CD4-positive, alpha-beta T cell treated with Interleukin-17A for 1 hour (primary cell): ENCODE data around the gene DNAJC7.

Experiments
- DNase-seq: peaks from one replicate; pipeline ENCODE4 v3.0.0-alpha.2; 2020

The DNAJC7 gene

DNA sequence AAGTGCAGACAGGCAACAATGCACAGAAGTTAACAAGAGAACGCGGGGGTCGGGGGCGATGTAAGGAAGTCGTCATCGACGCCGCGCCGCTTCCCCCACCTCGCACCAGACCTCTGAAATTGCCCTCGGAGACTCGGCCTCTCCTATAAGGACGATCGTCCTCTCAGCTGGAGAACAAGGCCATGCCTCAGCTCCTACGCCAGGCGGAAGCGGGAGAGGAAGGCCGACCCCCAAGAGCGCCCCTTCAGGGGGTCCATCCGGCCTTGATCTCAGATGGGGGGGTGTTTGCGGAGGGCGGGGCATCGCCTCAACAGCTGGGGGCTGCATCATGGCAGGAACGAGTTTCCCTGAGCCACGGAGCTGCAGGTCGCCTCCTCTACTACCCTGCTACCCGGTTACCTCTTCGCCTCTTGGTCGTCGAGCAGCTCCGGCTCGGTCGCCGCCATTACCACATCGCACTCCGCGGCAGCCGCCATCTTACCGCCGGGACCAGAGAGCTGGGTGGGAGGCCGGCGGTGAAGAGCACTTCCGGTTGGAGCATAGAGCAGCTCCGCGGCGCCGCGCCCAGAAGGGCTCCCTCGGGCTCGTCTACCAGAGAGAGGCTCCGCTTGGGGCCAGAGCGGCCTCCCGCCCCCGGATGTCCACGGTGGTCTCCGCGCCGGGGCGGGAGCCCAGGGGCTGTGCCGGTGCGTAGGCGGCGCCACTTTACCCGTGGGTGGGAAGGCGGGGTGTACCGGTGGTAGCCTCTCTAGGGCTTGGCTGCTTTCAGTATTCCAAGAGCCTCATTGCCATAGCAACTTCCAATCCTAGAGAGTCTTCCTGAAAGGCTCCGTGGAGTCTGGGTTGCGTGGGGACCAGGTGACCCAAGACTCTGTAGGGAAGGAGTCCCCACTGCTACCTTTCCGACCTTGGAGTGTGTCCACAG, at the start of gene DNAJC7:
Gene DNAJC7 (minus strand): TSS at position 499 of the 925 bp plus-strand sequence. CDS start 23 bp downstream, at position 476.
- peak; percentile 93 for DNase-seq

GRCh38 chr17:42065201-42065600, 48.0 kb upstream of the DNAJC7 start:
- DNase-seq: peak; percentile 21

GRCh38 chr17:42062681-42063080, 45.4 kb upstream of the DNAJC7 start:
- DNase-seq: no peak

DNA sequence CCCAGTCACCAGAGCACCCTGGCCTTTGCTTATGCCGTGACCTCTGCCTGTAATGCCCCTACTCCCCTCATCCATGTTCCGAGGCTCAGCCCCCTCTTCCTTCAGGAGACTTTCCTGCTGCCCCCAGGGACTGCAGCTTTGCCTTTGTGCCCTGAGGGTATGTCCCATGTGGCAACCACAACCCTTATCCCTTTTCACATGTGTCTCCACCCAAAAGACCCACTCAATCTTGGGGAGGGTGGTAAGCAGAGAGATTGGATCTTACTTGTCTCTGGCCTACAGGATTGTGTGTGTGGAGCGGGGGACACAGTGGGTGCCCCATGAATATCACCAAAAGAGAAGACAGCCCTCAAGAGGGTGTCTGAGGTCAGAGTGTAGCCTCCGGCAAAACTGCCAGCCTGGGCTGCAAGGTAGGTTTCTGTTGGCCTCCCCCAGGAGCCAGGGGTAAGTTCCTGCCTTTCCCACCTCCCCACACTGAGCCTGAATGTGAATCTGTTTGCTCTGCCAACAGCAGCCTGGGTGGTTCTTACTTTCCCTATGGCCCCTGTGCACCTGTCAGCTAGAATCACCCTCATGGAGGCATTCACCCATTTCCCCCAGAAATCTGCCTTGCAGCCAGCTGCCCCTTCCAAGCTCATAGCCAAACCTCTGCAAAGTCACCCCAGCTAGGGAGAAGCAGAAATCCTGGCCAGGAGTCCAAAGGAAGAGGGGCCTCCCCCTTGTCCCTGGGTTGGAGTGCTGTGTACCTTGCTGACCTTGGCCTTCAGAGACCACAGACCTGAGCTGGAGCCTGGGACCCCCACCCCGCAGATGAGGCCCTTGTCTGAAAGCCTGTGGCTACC, 44.6 kb upstream of the DNAJC7 start:
- DNase-seq: no peak

GRCh38 chr17:42060231-42060630, 43.0 kb upstream of the DNAJC7 start:
- DNase-seq: no peak

GRCh38 chr17:42059815-42060214, 42.6 kb upstream of the DNAJC7 start:
- no peak for DNase-seq

GRCh38 chr17:42058063-42058462, 40.8 kb upstream of the DNAJC7 start:
- no peak for DNase-seq

DNA sequence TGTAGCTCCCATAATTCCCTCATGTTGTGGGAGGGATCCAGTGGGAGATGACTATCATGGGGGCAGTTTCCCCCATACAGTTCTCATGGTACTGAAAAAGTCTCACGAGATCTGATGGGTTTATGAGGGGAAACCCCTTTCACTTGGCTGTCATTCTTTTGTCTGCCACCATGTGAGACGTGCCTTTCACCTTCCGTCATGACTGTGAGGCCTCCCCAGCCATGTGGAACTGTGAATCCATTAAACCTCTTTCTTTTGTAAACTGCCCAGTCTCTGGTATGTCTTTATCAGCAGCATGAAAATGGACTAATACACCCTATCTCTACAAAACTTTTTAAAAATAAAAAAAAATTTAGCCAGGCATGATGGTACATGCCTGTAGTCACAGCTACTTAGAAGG, 39.4 kb upstream of the DNAJC7 start:
- no peak for DNase-seq

GRCh38 chr17:42055496-42055895, 38.3 kb upstream of the DNAJC7 start:
- DNase-seq: no peak

GRCh38 chr17:42055027-42055426, 37.8 kb upstream of the DNAJC7 start:
- DNase-seq: no peak

GRCh38 chr17:42053731-42054500, 36.7 kb upstream of the DNAJC7 start:
- DNase-seq: no peak

GRCh38 chr17:42052346-42052877, 35.2 kb upstream of the DNAJC7 start:
- DNase-seq: no peak

DNA sequence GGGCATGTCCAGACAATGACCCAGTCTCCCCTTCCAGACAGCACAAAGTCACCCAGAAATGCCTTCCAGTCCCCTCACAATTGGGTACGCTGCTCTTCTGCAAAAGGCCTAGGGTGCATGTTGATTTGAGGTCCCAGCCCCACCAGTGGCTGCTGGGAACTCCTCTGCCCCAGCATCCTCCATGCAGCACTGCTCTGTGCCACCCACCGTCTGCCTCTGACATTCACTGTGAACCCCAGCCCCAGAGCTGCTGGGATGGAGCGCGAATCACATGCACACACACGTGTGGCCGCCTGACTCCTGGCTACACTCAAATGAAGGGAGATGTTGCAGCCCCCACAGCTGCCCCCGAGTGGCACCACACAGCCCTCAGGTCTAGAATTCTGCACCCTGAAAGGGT, 34.4 kb upstream of the DNAJC7 start:
- no peak for DNase-seq

DNA sequence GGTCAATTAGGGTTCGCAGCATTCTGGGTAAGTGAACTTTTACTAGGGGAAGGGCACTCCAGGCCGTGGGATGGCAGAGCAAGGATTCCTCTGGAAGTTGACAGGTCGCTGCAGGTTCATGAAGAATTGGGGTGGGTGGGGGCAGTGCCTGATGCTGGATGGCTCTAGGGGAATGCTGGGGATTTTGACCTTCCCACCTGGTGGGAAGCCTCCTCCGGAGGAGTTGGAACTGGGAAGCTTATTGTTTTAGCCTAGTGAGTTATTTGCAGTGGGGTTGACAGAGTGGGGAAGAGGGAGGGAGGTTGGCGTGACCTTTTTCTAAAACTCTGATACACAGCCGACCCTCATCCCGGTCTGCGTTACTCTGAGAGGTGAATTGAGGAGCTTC, 33.8 kb upstream of the DNAJC7 start:
- DNase-seq: no peak

- DNase-seq: peak; percentile 49
Observed at GRCh38 chr17:42050393-42051012, 33.3 kb upstream of the DNAJC7 start, which contains the start of gene C17orf113. TSS of gene C17orf113 (minus strand) at chr17:42050601. CDS start at chr17:42043376, 7,225 bp downstream.

GRCh38 chr17:42049834-42050392, 32.7 kb upstream of the DNAJC7 start:
- DNase-seq: no peak

- no peak for DNase-seq
Observed at GRCh38 chr17:42047343-42047742, 30.1 kb upstream of the DNAJC7 start.

- DNase-seq: no peak
Observed at GRCh38 chr17:42045719-42046118, 28.5 kb upstream of the DNAJC7 start.

DNA sequence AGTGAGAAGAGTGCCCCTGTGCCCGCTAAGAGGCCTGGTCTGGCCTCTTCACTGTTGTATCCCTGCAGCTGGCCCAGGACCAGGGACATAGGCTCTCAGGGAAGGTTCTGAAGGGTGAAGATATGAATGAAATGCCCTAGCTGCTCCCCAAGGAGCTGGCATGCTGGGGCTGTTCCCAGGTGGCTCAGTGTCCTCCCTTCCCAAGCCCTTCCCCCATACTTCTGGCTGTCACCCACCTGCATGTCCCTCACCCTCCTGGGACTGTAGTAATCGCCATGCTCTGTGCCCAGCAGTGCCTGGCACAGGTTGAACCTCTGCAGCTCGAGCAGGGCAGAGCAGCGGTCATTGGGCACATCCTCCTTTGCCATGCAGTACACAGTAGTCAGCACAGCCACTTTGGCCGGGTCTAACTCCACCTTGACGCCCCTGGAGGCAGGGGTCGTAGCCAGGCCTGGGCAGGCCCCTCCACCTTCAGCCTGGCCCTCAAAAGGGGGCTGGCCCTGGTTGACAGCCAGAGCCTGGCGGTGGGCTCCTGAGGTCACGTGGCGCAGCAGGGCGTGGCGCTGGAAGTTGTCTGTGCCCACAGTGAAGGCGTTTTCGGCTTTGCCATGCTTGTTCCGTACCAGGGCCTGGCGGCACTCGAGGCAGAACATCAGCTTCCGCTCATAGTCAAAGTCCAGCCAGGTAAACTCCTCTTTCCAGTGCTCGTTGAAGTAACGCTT, 25.5 kb upstream of the DNAJC7 start:
- DNase-seq: no peak

DNA sequence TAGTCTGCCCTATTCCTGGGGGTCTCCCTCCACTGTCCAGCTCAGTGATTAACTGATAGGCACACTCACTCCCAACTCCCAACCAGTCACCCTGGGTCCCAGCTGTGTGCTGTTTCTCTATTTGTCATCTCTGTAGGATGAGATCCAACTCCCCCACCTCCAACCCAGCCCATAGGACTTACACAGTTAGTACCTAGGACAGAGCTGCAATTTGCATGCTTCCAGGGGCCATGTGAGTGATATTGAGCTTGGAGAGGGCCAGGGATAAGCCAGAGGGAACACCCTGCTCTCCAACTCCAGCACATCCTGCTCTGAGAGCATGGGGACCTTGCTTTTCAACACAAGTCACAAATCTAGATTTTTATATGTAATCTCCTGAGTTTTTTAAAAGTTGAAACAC, 24.4 kb upstream of the DNAJC7 start:
- no peak for DNase-seq

DNA sequence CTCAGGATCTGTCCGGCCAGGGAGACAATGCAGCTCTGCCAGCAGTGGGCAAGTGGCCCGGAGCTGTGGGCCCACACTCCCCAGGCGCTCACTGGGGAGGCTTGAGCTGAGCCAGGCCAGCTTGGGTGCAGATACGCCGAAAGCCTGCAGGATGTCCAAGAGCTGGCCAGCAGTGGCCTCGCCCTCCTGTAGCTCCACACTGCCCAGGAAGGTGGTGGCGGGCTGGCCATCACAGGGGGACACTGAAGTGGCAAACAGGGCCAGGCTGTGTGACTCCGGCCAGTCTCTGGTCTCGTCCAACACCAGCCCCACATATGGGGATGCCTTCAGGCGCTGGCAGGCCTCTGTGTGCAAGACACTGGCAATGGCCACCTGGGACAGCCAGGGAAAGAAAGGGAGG, 23.6 kb upstream of the DNAJC7 start:
- DNase-seq: no peak
